NCI-H2196 (cell line): ENCODE results near the gene TLK2.
"Not testable (repeated sequence)": the region's sequence is repeated elsewhere in the genome, so short reads cannot be mapped to it uniquely, and the experiment has no call there.

Experiments
- DNase-seq: peaks from one replicate; lab custom pipeline; 2025; ENCODE audit not compliant: unreplicated experiment; lab: John Stamatoyannopoulos, UW

TLK2 gene

GRCh38 chr17:62599964-62600657 lies 121.5 kb downstream of the TLK2 start:
- no peak for DNase-seq

- no peak for DNase-seq
Observed at GRCh38 chr17:62600805-62601204, 122.2 kb downstream of the TLK2 start.

DNA sequence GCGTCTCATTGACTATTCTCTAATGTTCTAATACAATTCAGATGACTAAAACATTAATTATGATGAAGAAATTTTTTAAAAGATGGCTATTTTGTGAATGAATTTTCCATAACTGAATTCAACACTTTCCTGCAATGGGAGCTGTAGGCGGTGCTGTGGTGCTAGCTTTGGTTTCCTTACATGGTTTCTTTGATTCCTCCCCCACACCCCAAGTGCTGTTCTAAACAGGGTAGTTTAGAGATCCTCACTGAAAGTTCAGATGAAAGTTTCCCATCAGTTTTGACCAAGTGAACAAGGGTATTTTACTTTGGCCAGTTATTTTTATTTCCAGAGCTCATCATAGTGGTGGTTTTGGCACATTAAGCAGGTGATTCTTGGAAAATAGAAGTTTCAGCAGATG lies 122.8 kb downstream of the TLK2 start:
- no peak for DNase-seq

GRCh38 chr17:62603783-62604182 lies 125.2 kb downstream of the TLK2 start:
- DNase-seq: not testable (repeated sequence)

- DNase-seq: no peak
Observed at GRCh38 chr17:62605588-62605987, 127.0 kb downstream of the TLK2 start.

DNA sequence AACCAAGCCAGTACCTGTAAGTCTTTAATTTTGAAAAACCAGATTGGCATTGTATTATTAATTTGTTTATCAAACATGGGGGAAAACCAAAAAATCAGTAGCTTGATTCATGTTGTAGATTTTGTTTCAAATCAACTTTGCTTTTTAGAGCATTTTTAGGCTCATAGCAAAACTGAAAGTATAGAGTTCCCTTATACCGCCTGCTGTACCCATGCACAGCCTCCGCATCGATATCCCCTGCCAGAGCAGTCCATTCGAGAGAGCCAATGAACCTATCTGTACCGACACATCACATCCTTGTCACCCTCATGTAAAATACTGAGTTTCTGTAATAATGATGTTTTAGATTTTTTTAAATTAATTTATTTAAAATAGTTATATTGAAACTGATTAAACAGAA lies 132.7 kb downstream of the TLK2 start:
- DNase-seq: no peak

- no peak for DNase-seq
Observed at GRCh38 chr17:62611728-62612127, 133.1 kb downstream of the TLK2 start.

DNA sequence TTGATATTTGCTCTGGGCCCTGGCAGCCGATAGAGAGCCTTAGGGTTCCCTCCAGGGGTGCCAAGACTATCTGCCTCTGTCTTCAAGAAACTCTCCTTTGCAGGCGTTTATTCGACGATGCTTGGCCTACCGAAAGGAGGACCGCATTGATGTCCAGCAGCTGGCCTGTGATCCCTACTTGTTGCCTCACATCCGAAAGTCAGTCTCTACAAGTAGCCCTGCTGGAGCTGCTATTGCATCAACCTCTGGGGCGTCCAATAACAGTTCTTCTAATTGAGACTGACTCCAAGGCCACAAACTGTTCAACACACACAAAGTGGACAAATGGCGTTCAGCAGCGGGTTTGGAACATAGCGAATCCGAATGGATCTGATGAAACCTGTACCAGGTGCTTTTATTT lies 133.7 kb downstream of the TLK2 start:
- DNase-seq: not testable (repeated sequence)

- not testable (repeated sequence) for DNase-seq
Observed at GRCh38 chr17:62613095-62613494, 134.5 kb downstream of the TLK2 start.

- no peak for DNase-seq
Observed at GRCh38 chr17:62614142-62614541, 135.5 kb downstream of the TLK2 start.

DNA sequence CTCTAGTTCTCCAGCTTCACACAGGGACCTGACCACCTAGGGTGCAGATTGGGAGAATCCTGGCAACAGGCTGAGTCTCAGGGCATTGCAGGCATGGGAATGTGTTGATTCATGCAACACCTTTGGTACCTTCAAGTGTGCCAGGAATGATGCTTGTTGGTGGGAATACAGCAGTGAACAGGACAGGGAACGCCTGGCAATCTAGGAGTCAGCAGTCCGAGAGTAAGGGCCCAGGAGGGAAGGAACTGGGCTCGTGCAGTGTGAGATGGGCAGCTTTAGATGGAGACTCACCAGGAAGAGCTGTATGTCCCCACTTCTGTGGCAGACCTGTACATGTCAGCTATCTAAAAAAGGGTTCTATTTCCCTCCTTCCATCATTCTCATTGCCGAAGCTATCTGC lies 136.9 kb downstream of the TLK2 start:
- no peak for DNase-seq

GRCh38 chr17:62616993-62617893 lies 138.6 kb downstream of the TLK2 start:
- no peak for DNase-seq

DNA sequence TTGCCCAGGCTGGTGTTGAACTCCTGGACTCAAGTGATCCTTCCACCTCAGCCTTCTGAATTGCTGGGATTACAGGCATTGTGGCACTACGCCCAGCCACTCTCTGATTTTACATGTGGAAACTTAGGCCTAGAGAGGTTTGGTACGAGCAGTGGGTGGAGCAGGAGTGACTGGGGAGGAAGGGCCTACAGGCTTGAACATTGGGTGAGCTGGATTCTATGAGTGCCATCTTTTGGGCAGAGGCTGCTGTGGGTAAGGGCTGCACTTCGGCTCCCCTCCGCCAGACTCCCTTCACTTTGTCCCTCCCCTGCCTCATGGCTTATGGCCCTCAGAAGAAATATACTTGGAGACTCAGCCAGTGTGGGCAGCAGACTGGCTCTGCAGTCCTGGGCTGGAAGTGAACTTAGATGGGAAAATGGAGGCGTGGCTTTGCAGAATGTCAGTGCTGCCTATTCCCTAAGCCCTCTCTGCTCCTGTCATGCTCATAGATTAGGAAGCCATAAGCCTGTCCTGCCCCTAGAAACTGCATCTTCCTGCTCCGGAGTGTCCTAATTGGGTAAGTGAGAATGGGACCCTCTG lies 139.4 kb downstream of the TLK2 start:
- DNase-seq: no peak

DNA sequence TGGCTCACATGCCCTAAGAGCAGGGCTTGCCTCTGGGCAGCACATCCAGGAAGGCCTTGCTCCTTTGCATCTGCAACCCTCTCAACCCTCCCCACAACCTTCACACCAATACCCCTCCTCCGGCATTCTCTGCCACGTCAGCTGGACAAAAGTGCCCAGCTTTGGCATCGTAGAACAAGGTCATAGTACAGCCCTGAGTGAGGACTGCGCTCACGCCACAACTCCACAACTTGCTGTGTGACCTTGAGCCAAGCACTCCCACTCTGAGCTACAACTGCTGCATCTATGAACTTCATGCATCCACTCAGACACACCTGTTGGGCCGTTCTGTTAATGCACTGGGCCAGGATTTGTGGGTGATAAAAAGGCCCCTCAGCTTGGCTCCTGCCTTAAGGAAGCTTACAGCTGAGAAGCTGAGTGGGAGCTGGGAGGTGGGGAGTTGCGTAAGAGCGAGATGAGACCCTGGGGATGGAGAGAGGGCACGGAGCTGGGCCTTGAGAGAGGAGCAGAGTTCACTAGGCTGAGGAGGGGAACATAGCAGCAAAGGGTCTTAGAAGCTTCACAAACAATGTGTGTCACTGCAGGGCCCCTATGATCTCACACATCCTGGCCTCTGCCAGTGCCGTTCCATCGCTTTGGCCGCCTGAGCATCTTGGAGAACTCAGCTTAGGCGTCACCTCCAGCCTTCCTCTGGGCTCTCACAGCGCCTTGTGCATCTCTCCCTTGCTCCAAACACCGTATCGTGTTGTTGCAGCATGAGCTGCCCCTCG lies 140.2 kb downstream of the TLK2 start:
- DNase-seq: no peak

- no peak for DNase-seq
Observed at GRCh38 chr17:62619417-62620155, 141.0 kb downstream of the TLK2 start.

DNA sequence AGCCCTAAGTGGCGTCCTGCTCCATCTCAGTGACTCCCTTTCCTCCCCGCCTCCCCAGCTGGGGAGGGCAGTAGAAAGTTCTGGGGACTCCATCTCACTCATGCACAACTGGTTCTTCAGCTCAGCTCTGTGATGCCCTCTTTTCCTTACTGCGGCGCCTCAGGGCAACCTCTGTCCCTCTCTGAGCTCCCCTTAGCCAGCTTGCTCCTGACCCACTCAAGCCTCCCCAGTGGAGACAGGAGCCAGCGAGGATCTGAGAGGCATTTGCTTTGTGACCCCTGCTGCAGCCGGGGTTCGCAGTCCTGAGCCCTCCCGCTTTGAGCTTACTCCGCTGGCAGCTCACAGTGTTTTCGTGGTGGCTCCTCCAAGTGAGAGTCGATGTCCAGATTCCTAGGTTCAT lies 142.6 kb downstream of the TLK2 start:
- no peak for DNase-seq

- no peak for DNase-seq
Observed at GRCh38 chr17:62625184-62625869, 146.7 kb downstream of the TLK2 start.

GRCh38 chr17:62625870-62626200 lies 147.2 kb downstream of the TLK2 start:
- DNase-seq: no peak

- no peak for DNase-seq
Observed at GRCh38 chr17:62626719-62627218, 148.1 kb downstream of the TLK2 start.
